Fibroblast of the aortic adventitia (primary cell): ENCODE data around the gene RBM45. TPM values are rescaled to one million over a fixed set of nuclear protein-coding genes. Genes with fewer than 3 reads are reported as not detected.
"Not testable (repeated sequence)": the region's sequence is repeated elsewhere in the genome, so short reads cannot be mapped to it uniquely, and the experiment has no call there.

ENCODE experiments used
- DNase-seq: peaks from one replicate; pipeline ENCODE4 v3.0.0-alpha.2; 2010; ENCODE audit warnings: low read depth
- H3K4me3 ChIP-seq: 2 replicates; pipeline ENCODE4 v1.5.1; 2011; ENCODE audit warnings: low read depth, mild to moderate bottlenecking, control low read depth, low read length, moderate library complexity
- total RNA-seq: library from RNA; depleted of rRNA; stranded (reverse); fragments of >200 nt; gene quantifications from 2 replicates; pipeline ENCODE4 v1.2.3, GENCODE V29; 2012; ENCODE audit warnings: low replicate concordance
- TF ChIP-seq, protein P1 (sequence below): IDR thresholded peaks from 2 replicates; pipeline ENCODE4 v1.5.1; 2011; ENCODE audit warnings: mild to moderate bottlenecking, low read length, control low read depth, inconsistent platforms; ENCODE audit not compliant: insufficient read depth

Gene RBM45
- total RNA-seq, 1 donor: 19.5 TPM

DNA sequence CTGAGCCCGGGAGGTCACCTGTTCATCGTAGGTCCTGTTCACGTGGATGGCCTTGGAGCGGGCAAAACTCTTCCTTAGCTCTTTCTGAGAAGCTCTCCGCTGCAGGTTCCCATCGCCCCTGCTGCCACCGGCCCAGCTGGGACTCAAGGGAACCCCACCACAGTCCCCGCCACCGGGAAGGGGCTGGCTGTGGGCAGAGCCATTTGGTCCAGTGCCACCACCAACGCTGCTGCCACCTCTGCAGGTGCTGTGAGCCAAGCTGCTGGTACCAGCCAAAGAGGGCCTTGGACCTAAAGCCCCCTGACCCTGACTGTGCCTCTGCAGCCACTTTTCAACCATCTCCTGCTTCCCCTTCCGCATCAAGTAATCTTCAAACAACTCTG, 40.2 kb upstream of the RBM45 start:
- no peak for DNase-seq

DNA sequence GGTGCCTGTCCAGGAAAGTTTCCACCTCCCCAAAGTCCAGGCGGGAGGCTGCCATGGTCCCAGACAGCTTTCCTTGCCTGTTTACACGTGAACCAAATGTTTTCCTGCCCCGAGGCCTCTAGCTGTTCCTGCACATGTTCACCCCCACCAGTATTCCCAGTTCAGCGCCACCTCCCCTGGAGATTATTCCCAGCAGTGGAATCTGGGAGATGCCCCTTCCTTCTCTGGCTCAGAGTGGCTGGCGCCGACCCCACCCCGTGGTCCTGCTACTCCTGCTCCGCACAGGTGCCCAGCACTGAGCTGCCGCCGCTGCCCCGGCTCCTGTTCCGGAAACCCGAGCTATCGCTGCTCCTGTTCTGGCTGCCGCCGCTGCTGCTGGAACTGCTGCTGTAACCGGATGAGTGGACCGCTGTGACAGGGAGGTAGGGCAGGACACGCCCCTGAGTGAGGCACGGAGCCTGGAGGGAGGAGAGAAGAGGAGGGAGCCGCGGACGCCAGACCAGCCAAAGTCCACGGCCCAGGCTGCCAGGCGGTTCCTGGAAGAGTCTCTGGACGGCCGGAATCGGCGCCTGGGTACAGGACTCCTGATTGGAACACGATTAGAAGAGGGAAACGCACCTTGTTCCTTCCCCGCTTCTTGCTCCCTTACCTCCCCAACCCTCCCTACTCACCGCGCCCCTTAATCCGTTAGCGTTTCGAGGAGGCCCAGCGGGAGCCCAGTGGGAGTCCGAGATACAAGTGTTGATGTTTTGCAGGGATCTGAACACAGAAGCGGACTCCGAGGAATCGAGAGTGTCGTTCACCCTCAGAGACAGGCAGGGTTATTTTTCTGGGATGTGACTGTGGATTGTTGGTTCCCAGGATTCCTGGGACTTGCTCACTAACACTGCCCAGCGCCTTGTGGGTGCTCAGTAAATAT, 39.6 kb upstream of the RBM45 start, which contains the start of gene PDE11A:
Gene PDE11A, minus strand, starts transcription at position 395 of the 919 bp plus-strand sequence. Its CDS starts 340 bp downstream, at position 55.
- DNase-seq: peak; percentile 62
- peak within 1 kb of the TSS; percentile 61 for H3K4me3 ChIP-seq
- TF ChIP-seq, protein P1, sequence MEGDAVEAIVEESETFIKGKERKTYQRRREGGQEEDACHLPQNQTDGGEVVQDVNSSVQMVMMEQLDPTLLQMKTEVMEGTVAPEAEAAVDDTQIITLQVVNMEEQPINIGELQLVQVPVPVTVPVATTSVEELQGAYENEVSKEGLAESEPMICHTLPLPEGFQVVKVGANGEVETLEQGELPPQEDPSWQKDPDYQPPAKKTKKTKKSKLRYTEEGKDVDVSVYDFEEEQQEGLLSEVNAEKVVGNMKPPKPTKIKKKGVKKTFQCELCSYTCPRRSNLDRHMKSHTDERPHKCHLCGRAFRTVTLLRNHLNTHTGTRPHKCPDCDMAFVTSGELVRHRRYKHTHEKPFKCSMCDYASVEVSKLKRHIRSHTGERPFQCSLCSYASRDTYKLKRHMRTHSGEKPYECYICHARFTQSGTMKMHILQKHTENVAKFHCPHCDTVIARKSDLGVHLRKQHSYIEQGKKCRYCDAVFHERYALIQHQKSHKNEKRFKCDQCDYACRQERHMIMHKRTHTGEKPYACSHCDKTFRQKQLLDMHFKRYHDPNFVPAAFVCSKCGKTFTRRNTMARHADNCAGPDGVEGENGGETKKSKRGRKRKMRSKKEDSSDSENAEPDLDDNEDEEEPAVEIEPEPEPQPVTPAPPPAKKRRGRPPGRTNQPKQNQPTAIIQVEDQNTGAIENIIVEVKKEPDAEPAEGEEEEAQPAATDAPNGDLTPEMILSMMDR: no peak

More for the DNA sequence above, 40.2 kb upstream of the RBM45 start:
- TF ChIP-seq, protein P1: no peak
- H3K4me3 ChIP-seq: no peak overlapping the region

DNA sequence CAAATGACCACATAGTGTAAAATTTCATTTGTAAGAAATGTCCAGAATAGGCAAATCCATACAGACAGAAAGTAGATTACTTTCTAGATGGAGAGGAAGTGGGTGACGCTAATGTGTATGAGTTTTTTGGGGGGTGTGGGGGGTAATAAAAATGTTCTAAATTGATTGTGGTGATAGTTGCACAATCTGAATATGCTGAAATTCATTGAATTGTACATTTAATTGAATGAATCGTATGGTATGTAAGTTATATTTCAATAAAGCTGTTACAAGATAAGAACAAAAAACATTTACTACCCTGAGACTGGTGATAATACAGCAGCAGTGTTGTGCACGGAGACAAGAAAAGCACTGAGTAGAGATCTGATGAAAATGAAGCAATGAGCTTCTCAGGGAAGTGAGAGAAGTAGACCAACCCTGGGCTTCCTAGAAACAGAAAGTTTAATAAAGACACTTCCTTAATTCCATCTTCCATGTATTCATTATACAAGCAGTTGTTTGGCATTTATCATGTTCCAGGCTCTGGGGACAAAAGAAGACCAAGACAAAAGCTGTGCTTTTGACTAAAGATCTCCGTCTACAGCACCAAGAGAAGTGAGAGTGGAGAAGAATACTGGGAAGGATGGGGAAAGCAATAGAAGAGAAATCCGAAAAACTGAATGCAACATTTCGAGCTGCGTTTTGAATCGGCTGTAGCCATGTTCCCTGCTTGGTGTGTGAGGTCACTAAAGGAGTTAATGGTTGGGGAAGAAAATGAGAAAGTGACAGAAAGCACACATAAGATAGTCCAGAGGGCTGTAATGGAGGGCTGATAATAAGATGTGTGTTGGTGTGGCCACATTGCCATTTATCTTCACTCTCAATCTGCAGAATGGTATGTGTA, 37.9 kb upstream of the RBM45 start:
- no peak for DNase-seq
- TF ChIP-seq, protein P1: no peak
- no peak overlapping the region for H3K4me3 ChIP-seq

DNA sequence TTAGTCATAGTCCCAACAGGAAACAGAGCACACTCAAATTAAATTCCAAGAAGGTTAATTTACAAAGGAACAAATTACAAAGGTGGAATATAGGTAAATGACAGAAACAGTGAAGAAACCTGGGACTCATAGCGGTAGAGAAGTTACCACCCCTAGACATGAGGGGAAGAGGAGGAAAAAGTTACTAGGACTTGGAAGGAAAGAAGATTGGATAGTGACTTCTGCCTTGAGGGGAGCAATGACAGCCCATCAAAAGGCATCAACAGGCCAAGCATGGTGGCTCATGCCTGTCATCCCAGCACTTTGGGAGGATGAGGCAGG, 37.3 kb upstream of the RBM45 start:
- H3K4me3 ChIP-seq: no peak overlapping the region
- TF ChIP-seq, protein P1: no peak
- DNase-seq: no peak

DNA sequence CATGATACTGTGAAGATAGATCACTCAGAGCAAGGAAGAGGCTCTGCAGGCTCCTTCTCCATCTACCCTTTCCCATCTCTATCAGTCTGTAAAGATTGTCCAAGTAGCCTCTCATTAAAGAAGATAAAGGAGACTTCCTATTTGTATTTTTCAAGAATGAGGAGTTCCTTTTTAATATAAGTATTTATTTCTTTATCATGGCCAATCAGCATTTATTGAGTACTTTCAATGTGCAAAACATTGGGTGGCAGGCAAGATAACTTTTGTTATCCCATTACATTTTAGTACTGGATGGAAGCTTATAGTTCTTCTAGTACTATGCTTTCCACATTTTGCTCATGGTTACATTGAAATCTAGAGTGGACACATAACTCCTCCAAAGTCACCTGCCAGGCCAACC, 36.1 kb upstream of the RBM45 start:
- H3K4me3 ChIP-seq: no peak overlapping the region
- no peak for DNase-seq
- TF ChIP-seq, protein P1: no peak

DNA sequence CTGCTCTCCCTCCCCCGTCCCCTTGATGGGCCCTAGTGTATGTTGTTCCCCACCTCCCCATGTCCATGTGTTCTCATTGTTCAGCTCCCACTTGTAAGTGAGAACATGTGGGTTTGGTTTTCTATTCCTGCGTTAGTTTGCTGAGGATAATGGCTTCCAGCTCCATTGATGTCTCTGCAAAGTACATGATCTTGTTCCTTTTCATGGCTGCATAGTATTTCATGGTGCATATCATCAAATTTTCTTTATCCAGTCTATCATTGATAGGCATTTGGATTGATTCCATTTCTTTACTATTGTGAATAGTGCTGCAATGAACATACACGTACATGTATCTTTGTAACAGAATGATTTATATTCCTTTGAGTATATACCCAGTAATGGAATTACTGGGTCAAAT, 33.0 kb upstream of the RBM45 start:
- DNase-seq, H3K4me3 ChIP-seq: not testable (repeated sequence)

DNA sequence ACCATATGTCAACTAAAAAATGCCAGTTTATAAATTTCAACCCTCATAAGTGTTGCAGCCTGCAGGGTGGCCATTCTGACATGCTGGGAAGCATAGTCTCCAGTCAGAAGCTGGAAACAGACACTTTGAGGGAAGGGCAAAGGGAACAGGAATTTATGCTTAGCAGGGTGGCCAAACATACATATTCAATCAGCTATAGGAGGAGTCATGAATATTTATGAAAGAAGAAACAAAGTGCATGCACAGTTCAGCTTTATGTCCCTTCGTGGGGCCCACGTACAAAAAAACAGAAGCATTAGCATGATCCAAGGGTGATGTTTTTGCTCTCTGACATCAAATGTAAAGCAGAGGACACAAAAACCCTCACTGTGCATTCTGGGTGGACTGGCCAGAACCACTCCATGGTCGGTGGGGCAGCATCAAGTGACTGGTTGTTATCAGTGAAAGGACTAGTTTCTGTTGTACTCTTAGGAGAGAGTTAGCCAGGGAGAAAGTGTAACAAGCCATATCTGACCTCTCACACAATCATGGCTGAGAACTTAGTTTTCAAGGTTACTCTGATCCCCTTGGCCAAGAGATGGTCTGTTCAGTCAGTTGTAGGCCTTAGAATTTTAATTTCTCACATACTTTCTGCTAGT, 29.7 kb upstream of the RBM45 start:
- TF ChIP-seq, protein P1: no peak
- no peak for DNase-seq
- no peak overlapping the region for H3K4me3 ChIP-seq
